Measurements from ENCODE around the gene PLA2G7. TPM values are rescaled to one million over a fixed set of nuclear protein-coding genes. Genes with fewer than 3 reads are reported as not detected.

Gene PLA2G7
- total RNA-seq, 1 experiment from 2014 or later: 1.7 TPM

- H4K91ac ChIP-seq (ENCODE audit: insufficient read length, low read depth, low read length): no peak overlapping the region
- peaks cover 3% of the 10 kb centered on the region for H3K4me1 ChIP-seq (ENCODE audit: insufficient read depth, low read length)
- no peak overlapping the region for H3K4me2 ChIP-seq (ENCODE audit: insufficient read depth, insufficient read length, low read length)
- Mint-ChIP-seq H3K36me3 (ENCODE audit: insufficient read depth in 1 of 3, low read depth in 3 of 3) (no peaks in the 10 kb centered on the region), H3K27ac (no peak overlapping the region), H3K4me3 (no peak overlapping the region), H3K27me3 (ENCODE audit: low read depth) (peaks cover 25% of the 10 kb centered on the region), H3K4me1 (peaks cover 13 to 18% of the 10 kb centered on the region in 2 experiments), H3K9me3 (peaks cover 0 to 3% of the 10 kb centered on the region in 2 experiments; a peak in 2 of 5 replicates)
- H2AK5ac ChIP-seq (ENCODE audit: insufficient read length, low read length): no peak overlapping the region
- no peak overlapping the region for H3K23ac ChIP-seq (ENCODE audit: insufficient read length, low read depth, low read length)
- DNase-seq: no peak
- no peak overlapping the region for H3K9ac ChIP-seq (ENCODE audit: extremely low read depth, insufficient read length, low read length)
- no peak overlapping the region for H3K4ac ChIP-seq (ENCODE audit: low read depth, low read length)
- H3K27ac ChIP-seq (ENCODE audit: insufficient read length, low read depth, low read length): no peak overlapping the region
- H2AFZ ChIP-seq (ENCODE audit: low read length): no peak overlapping the region
- no CpG with 5 or more reads among the region's 4 CpGs for WGBS (ENCODE audit: extremely low coverage, insufficient read length, low lambda C conversion rate)
- no peak for TF ChIP-seq CTCF (conservative IDR thresholded peaks at IDR 0.05)
- no peak overlapping the region for H2BK15ac ChIP-seq (ENCODE audit: low read depth, low read length)
- H2BK120ac ChIP-seq (ENCODE audit: low read depth, low read length, poor library complexity, severe bottlenecking): no peak overlapping the region
- H3T11ph ChIP-seq (ENCODE audit: low read length): no peak overlapping the region
- no peak overlapping the region for H2BK20ac ChIP-seq (ENCODE audit: low read depth, low read length, poor library complexity, severe bottlenecking)
- no peaks in the 10 kb centered on the region for H3K79me2 ChIP-seq (ENCODE audit: insufficient read depth, low read length)
- H3K23me2 ChIP-seq (ENCODE audit: insufficient read length, low read depth, low read length, poor library complexity, severe bottlenecking): no peaks in the 10 kb centered on the region
- no peak overlapping the region for H3K56ac ChIP-seq (ENCODE audit: insufficient read length, low read depth, low read length)
- no peak overlapping the region for H4K8ac ChIP-seq (replicated peaks; ENCODE audit: insufficient read length, low read depth, low read length)
- no peaks in the 10 kb centered on the region for H4K20me1 ChIP-seq (ENCODE audit: control insufficient read depth, insufficient read depth, insufficient read length)
- H3K9me3 ChIP-seq (ENCODE audit: control insufficient read depth, low read depth, low read length): no peaks in the 10 kb centered on the region
- H4K5ac ChIP-seq (ENCODE audit: insufficient read length, low read depth, low read length): no peak overlapping the region
- no peak overlapping the region for H2BK5ac ChIP-seq (ENCODE audit: insufficient read length, low read length)
- H2BK12ac ChIP-seq (ENCODE audit: insufficient read length, low read depth, low read length): no peak overlapping the region
- H3K14ac ChIP-seq (ENCODE audit: insufficient read depth, low read length): no peak overlapping the region
- H3K79me1 ChIP-seq (ENCODE audit: insufficient read depth, low read depth, low read length, poor library complexity, severe bottlenecking): no peaks in the 10 kb centered on the region
- H3K27me3 ChIP-seq (ENCODE audit: insufficient read depth, low read length): no peaks in the 10 kb centered on the region
- no peak overlapping the region for H3K18ac ChIP-seq (ENCODE audit: insufficient read length, low read depth, low read length)
Observed at GRCh38 chr6:46741910-46742309, 6.7 kb upstream of the PLA2G7 start.
